Measurements from ENCODE around the gene C1orf226. TPM values are rescaled to one million over a fixed set of nuclear protein-coding genes. Genes with fewer than 3 reads are reported as not detected.

The C1orf226 gene
- total and polyA plus RNA-seq, 4 donors = 2.1 to 7.9 (median 2.4) TPM

- TF ChIP-seq, protein P1, sequence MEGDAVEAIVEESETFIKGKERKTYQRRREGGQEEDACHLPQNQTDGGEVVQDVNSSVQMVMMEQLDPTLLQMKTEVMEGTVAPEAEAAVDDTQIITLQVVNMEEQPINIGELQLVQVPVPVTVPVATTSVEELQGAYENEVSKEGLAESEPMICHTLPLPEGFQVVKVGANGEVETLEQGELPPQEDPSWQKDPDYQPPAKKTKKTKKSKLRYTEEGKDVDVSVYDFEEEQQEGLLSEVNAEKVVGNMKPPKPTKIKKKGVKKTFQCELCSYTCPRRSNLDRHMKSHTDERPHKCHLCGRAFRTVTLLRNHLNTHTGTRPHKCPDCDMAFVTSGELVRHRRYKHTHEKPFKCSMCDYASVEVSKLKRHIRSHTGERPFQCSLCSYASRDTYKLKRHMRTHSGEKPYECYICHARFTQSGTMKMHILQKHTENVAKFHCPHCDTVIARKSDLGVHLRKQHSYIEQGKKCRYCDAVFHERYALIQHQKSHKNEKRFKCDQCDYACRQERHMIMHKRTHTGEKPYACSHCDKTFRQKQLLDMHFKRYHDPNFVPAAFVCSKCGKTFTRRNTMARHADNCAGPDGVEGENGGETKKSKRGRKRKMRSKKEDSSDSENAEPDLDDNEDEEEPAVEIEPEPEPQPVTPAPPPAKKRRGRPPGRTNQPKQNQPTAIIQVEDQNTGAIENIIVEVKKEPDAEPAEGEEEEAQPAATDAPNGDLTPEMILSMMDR (IDR thresholded peaks at IDR 0.05; ENCODE audit: control extremely low read depth, extremely low read depth) = no peak
- Histone ChIP-seq H3K4me1 (ENCODE audit: control insufficient read depth in 5 of 5, insufficient read depth in 5 of 5, low read length in 5 of 5) (no peaks in the 10 kb centered on the region), H3K9me3 (ENCODE audit: control insufficient read depth in 4 of 4, insufficient read depth in 3 of 4, low read length in 3 of 4) (no peaks in the 10 kb centered on the region), H3K9ac (ENCODE audit: insufficient read depth in 1 of 2, low read length in 2 of 2) (no peak overlapping the region), H3K27ac (ENCODE audit: low read depth in 1 of 2, low read length in 1 of 2) (no peak overlapping the region), H3K4me3 (no peak overlapping the region), H3K27me3 (ENCODE audit: control insufficient read depth in 3 of 3, insufficient read depth in 3 of 3, low read length in 2 of 3) (no peaks in the 10 kb centered on the region), H3K36me3 (ENCODE audit: control insufficient read depth in 4 of 4, insufficient read depth in 4 of 4, low read length in 4 of 4) (peaks cover 0 to 3% (median 1%) of the 10 kb centered on the region in 4 donors)
- no peak for DNase-seq
- WGBS, 2 donors = 82 to 93% methylated on average over 10 of the region's 10 CpGs
- no peak for ATAC-seq (ENCODE audit: insufficient read depth, low FRiP score)
Observed at GRCh38 chr1:162359523-162360236, 21.8 kb upstream of the C1orf226 start.

GRCh38 chr1:162360237-162360873 is 21.2 kb upstream of the C1orf226 start:
- whole genome bisulfite sequencing, 2 donors = 94 to 97% methylated on average over 10 of the region's 10 CpGs
- ATAC-seq (ENCODE audit: insufficient read depth, low FRiP score) (no peak), DNase-seq (no peak)
- Histone ChIP-seq H3K9ac (ENCODE audit: insufficient read depth in 1 of 2, low read length in 2 of 2) (no peak overlapping the region), H3K4me3 (no peak overlapping the region), H3K9me3 (ENCODE audit: control insufficient read depth in 4 of 4, insufficient read depth in 3 of 4, low read length in 3 of 4) (no peaks in the 10 kb centered on the region), H3K27me3 (ENCODE audit: control insufficient read depth in 3 of 3, insufficient read depth in 3 of 3, low read length in 2 of 3) (no peaks in the 10 kb centered on the region), H3K27ac (ENCODE audit: low read depth in 1 of 2, low read length in 1 of 2) (no peak overlapping the region), H3K4me1 (ENCODE audit: control insufficient read depth in 5 of 5, insufficient read depth in 5 of 5, low read length in 5 of 5) (no peaks in the 10 kb centered on the region), H3K36me3 (ENCODE audit: control insufficient read depth in 4 of 4, insufficient read depth in 4 of 4, low read length in 4 of 4) (peaks cover 0 to 3% (median 1%) of the 10 kb centered on the region in 4 donors)
- TF ChIP-seq, protein P1 (IDR thresholded peaks at IDR 0.05; ENCODE audit: control extremely low read depth, extremely low read depth) = no peak

- DNase-seq (no peak), ATAC-seq (ENCODE audit: insufficient read depth, low FRiP score) (no peak)
- Histone ChIP-seq H3K27ac (ENCODE audit: low read depth in 1 of 2, low read length in 1 of 2) (no peak overlapping the region), H3K4me3 (no peak overlapping the region), H3K4me1 (ENCODE audit: control insufficient read depth in 5 of 5, insufficient read depth in 5 of 5, low read length in 5 of 5) (no peaks in the 10 kb centered on the region), H3K27me3 (ENCODE audit: control insufficient read depth in 3 of 3, insufficient read depth in 3 of 3, low read length in 2 of 3) (no peaks in the 10 kb centered on the region), H3K9ac (ENCODE audit: insufficient read depth in 1 of 2, low read length in 2 of 2) (no peak overlapping the region), H3K36me3 (ENCODE audit: control insufficient read depth in 4 of 4, insufficient read depth in 4 of 4, low read length in 4 of 4) (peaks cover 0 to 3% (median 1%) of the 10 kb centered on the region in 4 donors), H3K9me3 (ENCODE audit: control insufficient read depth in 4 of 4, insufficient read depth in 3 of 4, low read length in 3 of 4) (no peaks in the 10 kb centered on the region)
- TF ChIP-seq, protein P1 (IDR thresholded peaks at IDR 0.05; ENCODE audit: control extremely low read depth, extremely low read depth) = no peak
- 92 to 98% methylated on average over 4 of the region's 4 CpGs for WGBS, 2 donors
Observed at GRCh38 chr1:162360874-162361260, 20.7 kb upstream of the C1orf226 start.

Measured in lung (tissue), 12 donors.